ENCODE results near the gene MX2.

MX2 gene

DNA sequence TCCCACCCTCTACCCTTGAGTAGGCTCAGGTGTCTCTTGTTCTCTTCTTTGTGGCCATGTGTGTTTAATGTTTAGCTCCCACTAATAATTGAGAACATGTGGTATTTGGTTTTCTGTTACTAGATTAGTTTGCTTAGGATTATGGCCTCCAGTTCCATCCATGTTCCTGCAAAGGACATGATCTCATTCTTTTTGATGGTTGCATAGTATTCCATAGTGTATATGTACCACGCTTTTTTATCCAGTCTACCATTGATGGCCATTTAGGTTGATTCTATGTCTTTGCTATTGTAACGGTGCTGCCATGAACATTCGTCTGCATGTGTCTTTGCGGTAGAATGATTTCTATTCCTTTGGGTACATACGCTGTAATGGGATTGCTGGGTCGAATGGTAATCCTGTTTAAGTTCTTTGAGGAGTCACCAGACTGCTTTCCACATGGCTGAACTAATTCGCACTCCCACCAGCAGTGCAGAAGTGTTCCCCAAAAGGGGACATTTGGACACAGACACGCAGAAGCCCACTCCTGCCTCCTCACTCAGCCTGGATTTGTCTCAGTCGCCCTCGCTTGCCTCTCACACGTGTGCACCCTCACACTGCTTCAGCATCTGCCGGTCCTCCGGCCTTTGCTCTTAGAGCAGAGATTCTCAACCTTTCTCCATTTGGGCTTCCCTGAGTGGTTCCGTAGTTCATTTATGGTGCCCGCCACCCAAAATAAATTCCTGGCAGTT is 3.7 kb downstream of the MX2 start:
- no peak for DNase-seq

DNA sequence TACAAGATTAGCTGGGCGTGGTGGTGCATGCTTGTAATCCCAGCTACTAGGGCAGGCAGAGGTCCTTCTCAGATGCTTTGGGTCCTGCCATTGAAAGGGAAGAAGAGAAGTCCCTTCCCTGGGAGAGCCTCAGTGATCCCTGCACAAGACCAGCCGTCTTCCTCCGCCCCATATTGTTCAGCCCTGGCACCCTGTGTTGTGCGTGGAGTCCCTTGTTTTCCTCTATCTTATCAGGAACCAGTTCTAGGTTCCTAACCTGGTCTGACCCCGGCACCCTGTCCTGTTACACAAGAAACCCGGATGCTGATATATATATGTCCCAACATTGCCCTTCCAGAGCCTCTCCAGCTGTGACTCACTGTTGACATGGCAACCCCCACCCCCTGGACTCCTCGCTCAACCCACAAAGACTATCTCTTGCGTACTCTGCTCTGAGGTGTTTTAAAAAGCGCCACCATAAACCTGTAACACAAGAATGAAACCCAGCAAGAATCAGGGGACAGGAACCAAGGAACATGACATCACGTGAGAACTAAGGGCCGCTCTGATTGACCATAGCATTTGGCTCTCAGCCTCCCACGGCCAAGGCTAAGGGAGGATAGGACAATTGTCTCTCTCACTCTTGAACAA is 4.8 kb downstream of the MX2 start:
- no peak for DNase-seq

DNA sequence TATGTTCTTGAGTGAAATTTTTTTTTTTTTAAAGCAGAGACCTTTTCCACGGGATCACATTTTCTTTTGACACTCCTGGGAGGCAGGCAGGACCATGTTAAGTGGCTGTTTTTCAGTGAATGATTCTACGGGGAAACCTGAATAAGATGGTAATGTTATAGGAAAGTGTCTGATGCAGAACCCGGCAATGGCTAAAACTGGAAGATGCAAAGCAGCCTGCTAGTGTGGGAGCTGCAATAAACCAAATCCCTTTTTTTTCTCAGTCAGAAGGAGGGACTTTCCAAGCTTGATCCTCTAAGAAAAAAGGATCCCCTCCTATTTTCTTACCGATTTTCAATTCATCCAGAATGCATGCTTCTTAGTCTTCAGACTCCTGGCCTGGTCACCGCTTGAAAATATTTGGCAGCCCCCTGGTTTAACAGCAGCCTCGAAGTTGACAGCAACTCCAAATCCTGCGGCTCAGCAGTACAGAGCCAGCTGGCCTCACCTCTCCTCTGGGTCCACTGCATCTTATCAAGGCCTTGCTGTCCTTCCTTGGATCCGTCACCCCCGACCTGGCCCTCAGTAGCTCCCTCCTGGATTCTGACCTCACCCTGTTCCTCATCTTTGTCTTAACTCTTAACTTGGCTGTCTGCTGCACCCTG is 5.6 kb downstream of the MX2 start:
- DNase-seq = no peak

DNA sequence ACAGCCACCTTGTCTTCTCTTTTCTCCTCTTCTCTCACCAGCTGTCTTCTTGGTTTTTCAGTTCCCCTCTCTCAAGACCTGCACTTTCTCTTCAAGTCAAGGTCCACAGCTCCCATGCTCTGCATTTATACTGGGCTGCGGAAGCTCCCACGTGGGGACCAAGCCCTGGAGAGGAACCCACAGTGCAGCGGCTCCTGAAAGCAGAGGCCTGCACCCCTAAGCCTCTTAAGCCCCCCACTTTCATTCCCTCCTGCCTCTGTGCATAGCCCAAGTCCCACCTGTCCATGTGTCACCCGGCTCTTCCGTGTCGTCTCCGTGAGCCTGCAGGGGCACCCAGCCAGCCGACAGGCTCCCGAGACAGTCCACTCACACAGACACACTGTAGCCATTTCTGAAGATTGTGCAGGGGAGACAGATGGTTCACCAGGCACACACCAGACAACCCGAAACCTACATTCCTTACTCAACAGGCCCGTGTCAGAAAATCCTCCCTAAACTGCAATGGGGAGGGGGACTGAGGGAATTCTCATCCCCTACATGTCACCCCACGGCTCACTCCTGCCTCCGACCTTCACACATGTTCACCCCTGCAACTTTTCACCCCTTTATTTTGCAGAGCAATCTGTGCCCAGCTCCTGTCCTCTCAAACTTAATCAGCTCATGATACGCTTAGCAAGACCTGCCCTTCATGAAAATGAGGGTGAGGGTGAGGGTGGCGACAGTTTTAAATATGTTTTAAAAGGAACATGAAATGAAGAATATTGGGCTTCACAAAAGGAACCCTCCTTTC is 6.3 kb downstream of the MX2 start:
- no peak for DNase-seq

DNA sequence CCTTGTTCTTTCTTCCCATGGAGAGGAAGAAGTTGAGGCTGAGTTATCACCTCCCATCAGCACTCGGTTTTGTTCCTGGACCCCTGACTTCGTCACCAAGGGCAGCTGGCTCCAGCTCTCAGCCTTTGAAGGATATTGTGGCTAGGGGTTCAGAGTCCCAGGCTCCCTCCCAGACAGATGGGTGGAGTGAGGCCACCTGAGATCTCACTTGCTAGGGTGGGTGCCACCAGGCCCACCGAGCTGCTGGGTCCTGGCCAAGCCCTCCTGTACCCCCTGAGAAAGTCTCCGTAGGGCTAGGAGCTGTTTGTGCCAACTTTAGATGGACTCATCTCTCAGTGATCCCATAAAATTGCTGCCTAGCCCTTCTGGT is 6.9 kb downstream of the MX2 start:
- no peak for DNase-seq

DNA sequence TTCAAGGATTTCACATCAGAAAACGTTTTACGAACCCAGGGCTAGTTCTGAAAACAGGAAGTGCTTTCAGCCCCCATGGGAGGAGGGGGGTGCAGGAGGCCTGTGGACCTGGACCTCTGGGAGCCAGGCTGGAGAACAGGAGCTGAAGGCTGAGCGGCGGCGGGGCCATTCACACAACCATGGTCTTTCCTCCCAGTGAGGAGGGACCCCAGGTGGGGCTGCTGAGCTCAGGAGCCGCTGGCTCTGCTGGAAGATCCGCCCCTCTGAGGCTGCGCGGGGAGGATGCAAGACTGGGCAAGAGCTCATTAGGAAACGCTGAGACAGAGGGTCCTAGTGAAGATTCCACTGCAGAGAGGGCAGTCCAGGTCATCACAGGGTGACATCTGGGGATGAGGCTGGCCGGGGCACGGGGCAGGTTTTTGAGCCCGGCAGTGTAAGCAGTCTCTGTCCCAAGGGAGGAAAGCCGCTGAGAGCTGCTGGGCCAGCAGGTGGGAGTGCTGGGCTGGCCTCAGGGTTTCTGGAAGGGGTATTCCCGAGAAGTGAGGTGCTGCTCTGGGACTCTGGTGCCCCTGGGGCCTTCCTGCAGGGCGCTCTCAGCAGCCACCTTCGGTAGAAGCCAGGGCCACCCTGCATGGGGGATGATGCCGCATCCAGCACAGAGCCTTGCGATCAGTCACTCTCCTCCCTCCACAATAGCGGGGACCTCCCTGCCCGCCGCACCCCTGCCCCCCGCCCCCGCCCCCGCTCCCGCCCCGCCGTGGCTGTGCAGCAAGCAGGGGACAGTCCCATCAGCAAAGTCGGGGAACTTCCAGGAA is 7.5 kb downstream of the MX2 start:
- DNase-seq = no peak

DNA sequence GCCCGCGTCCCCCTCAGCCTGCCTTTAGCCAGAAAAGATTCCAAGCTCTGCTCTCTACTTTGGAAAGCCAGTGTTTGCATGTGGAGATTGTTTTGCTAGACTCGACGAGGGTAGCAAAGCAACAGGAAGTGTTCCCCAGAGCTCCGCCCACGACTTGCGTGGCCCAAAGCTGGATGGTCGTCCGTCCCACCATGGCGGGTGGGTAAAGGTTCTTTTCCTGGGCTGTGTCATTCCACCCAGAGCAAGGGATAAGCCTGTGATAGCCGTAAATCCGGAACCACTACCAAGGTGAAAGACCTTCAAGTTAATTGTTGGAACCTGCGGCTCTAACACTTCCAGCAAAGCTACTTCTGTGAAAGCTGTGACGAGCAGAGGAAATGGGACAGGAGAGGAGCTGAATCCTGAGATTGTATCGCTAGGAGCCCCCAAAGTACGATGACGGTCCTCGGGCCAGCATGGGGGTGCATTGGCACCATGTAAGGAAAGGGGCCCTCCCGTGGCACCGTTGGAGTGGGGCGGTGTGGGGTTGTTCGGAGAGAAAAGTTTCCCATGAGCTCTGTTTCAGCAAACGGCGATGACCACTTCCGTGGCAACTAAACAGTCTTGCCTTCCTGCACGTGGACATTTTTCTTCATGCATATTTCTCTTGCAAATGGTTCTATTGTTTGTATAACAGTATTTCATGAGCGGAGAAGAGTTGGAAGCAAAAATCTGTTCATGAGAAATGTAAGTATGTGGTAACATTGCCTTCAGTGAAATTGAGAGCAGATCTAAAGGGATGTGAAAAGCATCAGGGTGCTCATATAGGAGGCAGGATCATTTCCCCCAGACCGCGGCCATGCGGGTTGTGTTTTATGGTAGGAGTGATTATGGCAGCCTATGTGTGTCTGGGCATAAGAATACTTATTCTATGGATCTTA is 8.4 kb downstream of the MX2 start:
- DNase-seq = no peak

DNA sequence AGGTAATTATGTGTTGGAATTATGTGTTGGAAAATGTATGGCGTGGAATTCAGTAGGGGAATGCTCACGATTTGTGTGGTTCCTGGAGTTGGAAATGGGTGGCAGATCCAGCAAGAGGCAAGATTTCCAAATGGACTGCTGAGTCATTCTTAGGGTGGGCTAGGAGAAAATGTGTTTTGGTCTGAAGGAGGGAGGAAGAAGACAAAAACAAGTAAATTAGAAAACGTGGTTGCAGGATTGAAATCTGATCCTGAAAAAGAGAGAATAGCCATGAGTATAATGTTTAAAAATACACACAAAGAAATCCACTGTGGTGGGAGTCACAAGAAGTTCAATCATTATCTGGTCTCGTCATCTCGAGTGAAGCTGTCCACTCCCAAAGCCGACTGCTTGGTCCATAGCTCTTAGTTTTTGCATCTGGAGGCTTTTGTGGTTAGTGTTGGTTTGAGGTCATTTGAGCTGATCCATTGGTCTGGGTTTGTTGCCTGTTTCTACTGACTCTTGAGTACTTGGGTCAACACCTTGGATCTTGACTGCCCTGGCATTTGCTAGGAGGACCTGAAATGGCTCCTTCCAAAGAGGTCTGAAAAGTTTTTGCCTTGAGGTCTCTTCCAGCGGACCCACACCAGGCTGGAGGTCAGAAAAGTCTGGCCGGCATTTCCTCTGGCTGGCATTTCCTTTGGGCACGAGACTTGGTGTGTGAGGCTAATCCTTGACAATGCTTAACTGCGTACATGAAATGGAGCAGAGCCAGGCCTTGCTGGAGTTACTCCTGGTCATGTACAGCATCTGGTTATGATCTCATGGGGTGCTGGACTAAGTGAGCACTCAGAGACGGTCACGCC is 9.2 kb downstream of the MX2 start:
- peak; percentile 21 for DNase-seq

DNA sequence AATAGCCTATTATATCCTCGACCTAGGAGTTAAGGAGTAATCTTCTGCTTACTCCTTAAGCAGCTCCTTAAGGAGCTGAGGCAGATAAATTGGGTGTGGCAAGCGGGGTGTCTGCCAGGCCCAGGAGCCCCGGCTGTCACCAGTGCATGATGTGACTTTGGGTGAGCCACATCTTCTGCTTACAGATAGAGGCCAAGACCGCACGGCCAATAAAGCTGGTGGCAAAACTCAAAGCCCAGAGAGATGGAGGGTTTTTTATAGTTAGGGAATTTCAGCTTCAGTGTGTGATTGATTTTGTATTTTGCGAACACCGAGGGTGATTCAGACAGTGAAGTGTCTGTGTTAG is 9.8 kb downstream of the MX2 start:
- DNase-seq = no peak

DNA sequence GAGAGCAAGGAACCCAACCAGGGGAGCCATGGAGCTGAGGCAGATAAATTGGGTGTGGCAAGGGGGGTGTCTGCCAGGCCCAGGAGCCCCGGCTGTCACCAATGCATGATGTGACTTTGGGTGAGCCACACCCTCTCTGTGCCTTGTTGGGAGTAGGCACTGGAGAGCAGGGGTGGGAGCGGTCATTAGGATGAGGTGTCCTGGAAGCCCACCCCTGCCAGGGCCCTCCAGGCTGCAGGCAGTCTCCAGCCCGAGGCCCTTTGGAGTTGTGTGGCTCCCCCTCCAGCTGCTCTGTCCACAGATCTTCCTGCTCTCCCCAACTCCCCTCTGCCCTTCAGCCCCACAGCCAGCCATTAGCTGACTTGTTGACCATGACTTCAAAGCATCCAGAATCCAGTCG is 11.4 kb downstream of the MX2 start:
- DNase-seq = peak; percentile 30

DNA sequence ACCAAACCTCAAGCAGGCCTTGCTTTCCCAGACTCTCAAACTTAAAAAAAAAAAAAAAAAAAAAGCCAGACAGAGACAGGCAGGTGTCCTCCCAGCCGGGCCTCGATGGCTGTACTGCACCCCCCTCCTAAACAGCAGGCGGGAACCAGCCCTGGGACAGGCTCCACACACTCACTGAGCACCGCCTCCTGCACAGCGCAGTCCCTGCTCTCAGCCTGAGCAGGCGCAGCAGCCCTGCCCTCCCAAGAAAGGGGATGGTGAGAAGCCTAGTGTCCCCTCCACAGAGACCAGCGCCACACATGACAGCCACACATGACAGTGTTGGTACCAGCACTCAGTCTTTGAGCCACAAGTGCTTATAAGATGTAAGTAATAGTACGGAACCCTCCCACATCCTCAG is 11.9 kb downstream of the MX2 start:
- DNase-seq = peak; percentile 4

DNA sequence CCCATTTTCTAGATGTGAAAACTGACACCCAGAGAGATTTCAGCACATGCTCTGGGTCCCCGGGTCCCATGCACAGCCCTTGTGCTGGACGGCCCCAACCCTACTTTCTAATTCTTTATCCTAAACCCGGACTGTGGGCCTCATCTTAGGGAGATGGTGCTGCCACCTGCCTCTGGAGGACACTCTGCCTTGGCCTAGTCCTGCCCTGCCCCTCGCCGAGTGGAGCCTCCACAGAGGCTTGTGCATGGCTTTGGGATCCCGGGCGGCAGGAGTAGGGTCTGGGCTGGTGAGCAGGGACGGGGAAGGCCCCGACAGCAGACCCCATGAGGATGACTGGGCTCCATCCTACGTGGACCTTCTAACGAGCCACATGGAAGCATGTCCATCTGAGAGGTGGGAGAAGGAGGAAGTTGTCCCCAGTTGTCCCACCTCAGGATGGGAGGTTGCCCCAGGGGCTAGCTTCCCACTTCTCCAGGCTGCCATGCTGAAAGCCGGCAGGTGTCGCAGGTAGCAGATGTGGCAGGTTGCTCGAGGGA is 12.4 kb downstream of the MX2 start:
- peak; percentile 21 for DNase-seq

DNA sequence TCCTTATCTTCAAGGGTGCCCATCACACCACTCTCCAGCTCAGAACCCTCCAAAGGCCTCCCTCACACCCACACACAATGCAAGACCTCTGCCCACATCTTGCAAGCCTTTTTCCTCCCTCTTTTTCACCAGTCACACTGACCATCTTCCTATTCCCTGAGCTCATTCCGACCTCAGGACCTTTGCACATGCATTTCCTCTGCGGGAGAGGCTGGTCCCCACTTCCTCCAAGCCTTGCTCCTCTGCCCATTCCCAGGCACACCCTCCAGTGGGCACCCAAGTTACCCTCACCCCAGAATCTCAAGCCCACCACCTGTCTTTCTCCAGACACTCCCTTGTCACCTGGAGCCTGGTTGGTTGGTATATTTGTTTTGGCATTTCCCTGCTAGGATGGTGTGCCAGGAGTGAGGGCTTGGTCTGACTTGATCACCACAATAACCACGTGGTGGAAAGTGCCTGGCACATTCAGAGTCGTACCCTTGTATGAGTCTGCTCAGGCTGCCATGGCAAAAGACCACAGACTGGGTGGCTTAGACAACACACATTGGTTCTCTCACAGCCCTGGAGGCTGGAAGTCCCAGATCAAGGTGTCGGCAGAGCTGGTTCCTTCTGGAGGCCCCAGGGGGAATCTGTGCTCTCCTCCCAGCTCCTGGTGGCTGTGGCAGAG is 13.2 kb downstream of the MX2 start:
- DNase-seq = peak; percentile 22

DNA sequence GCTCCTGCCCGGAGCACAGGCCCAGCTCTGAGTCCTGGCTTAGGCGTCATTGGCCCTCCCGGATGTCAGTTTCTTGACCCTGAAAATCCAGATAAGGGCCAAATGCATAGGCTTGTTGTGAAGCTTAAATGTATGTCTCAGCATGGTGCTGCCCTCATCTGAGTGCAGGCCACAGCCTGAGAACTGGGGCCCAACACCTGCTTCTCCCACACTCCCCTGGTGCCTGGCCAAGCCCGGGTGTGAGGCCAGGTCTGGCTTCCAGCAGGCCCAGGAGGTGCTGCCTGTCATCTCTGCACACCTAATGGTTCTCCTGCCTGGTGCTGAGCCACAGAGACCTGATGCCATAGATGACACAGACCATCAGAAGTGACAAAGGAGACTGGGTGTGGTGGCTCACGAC is 14.0 kb downstream of the MX2 start:
- DNase-seq = peak; percentile 37

DNA sequence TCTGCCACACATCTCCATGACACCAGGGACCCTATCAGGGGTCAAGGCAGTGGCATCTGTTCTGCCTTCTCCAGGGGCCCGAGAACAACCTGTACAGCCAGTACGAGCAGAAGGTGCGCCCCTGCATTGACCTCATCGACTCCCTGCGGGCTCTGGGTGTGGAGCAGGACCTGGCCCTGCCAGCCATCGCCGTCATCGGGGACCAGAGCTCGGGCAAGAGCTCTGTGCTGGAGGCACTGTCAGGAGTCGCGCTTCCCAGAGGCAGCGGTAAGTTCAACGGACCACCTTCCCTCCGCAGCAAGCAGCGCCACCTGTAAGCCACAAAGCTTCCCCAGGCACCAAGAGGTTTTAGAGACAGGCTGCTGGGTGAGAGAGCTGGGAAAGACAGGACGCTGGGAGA is 15.9 kb downstream of the MX2 start:
- DNase-seq = peak; percentile 26

DNA sequence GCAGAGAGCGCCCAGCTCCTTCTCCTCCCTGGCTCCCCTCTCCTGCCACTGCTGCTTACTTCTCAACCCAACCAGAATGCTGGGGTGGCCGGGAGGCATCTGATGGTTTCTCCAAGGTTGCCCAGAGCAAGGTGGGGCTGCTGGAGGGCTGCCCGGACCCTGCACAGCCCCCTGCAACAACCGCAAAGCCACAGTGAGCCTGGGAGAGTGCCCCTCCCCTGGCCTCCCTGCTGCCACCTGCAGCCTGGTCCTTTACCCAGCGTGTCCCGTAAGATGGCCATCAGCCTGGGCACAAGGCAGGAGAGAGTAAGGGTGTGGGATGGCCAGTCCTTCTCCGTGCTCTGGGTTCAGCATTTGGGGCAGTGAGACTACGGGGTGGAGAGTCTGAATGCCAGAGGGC is 17.0 kb downstream of the MX2 start:
- peak; percentile 24 for DNase-seq

DNA sequence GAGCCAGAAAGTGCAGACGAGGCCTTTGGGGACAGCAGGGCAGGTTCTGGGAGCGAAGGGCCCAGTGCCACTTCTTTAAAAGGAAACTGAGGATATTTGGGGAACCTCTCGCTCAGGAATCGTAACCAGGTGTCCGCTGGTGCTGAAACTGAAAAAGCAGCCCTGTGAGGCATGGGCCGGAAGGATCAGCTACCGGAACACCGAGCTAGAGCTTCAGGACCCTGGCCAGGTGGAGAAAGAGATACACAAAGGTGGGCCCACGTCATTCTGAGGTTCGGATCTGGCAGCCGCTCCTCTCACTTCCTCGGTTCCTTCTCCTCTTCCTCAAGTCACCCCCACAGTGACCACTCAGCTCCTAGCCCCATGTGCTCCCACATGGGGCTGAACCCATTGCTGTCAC is 18.1 kb downstream of the MX2 start:
- DNase-seq = peak; percentile 15

DNA sequence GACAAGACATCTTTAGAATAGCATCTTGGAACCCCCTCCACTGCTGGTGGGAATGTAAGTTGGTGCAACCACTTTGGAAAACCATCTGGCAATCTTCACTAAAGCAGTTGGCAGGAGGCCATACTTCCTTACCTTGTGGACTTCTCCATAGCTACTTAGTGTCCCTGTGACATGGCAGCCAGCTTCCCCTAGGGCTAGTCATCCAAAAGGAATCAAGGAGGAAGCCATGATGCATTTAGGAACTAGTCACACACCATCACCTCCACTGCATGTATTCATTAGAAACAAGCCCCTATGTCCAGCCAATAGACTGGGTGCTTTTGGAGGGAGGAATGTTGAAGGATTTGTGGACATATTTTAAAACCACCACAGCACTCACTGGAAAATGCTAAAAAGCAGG is 19.9 kb downstream of the MX2 start:
- peak; percentile 2 for DNase-seq

DNA sequence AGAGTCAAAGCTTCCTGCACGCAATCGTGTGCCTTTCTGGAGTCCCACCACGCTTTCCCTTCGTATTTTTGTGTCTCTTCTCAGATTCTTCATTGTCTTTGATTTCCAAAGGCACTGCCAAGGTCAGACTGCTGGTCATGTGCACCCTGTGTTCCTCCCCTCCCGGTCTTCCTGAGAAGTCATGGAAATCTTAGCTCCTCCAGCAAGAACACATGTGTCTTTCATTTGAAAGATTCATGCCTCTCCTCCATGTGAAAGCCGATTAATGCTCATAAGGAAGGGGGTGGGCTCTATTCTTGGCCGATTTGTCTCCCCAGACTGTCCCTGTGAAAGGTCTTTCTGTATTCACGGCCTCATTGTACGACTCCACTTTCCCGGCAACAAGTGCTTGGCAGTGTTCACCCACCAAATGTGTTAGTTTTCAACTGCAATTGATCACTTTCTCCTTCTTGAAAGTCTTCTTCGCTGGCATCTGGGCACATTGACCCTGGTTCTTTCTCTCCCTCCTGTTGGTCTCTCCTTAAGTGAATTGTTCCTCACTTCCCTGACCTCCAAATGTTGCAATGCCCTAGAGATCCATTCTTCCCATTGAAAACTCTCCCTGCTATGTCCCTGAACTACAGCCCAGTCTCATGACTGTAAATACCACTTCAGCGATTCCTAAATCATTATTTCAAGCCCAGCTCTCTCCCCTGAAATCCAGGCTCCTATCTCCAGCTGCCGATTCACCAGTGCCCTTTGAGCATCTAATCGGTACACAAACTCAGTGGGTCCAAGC is 25.4 kb downstream of the MX2 start:
- DNase-seq = peak; percentile 40

Measured in right forelimb (tissue), 1 donor.